Fibroblast of skin of right quadriceps (primary cell): Measurements from ENCODE around the gene MBL2.

ENCODE experiments used
- DNase-seq: peaks from one replicate; pipeline ENCODE4 v3.0.0-alpha.2; 2013

Gene MBL2

GRCh38 chr10:52739380-52740154, 33.0 kb downstream of the MBL2 start:
- no peak for DNase-seq

- no peak for DNase-seq
Measured at GRCh38 chr10:52738951-52739350, 33.6 kb downstream of the MBL2 start.

GRCh38 chr10:52729271-52730104, 43.1 kb downstream of the MBL2 start:
- peak; percentile 39 for DNase-seq

GRCh38 chr10:52720018-52720417, 52.6 kb downstream of the MBL2 start:
- DNase-seq = no peak
